HG02642 (cell line): ENCODE measurements around the gene TRAM2.
A peak's percentile ranks its signal among the peaks of the same experiment; 100 is the strongest.

Experiments
- ATAC-seq: cut with Tn5 transposase; IDR thresholded peaks from one replicate; pipeline ENCODE4 v1.9.1; 2021; ENCODE audit warnings: mild to moderate bottlenecking; ENCODE audit not compliant: unreplicated experiment, poor library complexity

Gene TRAM2

DNA sequence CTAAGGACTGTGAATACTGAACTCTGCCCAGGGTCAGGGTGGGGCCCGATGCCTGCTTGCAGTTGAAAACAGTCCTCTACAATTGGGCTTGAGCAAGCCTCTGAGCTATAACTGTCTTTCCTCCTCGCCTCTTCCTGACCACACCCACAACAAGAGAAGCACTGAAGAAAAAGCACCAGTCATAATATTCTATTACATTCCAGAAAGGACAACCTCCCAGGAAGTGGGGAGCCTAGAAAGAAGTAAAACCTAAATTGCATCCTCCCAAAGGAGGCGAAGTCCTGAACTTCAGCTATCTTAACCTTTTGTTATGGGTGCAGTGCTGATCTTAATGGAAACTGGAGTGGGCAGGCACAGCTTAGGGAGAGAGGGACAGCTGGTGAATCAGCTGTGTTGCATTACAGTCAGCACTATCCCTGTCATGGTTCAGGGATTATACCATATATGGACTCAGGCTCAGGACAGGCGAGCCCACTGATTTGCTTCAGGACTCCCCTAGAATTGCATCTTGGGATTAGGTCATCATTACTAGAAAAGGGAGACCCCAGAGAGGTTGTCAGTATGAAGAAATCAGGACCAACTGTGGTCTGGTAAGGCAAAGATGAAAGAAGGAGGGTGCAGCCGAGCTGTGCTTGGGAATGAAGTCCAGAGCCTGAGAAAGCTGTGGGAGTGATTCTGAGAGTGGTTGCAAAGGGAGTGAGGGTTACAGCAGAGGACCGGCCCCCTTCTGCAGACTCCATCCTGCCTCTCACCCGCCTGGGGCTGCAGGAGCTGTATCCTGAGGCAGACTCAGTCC lies 18.3 kb upstream of the TRAM2 start:
- ATAC-seq, result peak; percentile 84

DNA sequence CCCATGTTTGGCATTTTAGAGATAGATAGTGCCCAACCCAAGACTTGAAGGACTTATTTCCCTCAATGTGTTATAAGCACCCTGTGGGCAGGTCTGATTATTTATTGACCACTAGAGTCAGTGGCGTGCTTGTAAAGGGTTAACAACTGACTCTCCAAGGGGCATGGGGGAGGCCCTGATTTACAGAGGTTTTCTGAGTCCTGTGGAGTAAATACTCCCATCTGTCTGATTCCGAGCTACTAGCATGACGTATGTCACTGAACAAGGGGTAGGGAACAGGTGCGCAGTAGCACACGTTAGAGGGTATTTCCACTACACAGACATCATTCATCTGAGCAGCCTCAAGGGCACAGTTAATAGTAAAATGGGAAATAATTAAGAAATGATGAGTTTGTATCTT lies 17.4 kb upstream of the TRAM2 start:
- ATAC-seq, result no peak

DNA sequence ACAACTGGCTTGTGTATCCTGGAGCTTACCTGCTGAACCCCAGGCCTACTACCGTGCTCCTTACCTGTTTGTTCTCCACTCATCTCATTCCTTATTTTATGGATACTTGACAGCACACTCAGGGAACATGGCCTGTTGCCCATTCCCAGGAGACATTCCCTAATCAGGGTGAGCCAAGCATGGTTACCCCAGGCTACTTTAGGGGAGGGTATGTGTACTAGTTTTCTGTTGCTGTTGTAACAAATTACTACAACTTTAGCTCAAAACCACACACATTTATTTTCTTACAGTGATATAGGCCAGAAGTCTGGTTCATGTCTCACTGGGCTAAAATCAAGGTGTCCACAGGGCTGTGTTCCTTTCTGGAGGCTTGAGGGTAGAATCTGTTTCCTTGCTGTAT lies 15.0 kb upstream of the TRAM2 start:
- no peak for ATAC-seq

DNA sequence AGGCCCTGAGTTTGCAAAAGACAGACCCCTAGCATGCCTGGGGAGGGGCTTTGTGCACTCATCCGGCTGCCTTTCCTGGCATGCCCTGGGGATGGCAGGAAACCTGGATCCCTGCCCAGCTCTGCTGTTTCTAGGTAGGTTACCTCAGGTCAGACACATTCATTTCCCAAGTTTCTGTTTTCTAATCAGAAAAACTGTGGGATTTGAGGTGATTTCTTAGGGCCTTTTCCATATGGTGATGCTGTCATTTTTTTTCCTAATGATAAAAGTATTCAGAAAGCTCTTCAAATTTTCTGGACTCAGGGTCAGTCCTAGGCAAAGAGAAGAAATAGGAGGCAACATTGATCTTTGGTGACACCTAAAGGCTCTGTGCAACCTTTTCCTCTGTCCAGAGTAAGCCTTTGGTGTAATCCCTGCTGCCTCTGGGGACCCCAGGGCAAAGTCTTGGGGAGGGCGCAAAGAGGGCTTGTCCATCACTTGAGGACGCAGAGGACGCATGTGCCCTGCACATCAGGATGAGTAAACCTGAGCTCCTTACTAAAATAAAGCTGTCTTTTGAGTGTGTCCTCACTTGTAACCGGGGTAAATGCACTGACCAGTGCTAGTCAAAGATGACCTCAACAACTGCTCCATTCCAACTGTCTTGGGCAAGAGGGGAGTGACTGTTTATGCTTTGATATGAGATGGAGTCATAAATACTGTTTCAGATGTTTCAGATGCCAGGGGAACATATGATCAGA lies 13.5 kb upstream of the TRAM2 start:
- ATAC-seq, result no peak

DNA sequence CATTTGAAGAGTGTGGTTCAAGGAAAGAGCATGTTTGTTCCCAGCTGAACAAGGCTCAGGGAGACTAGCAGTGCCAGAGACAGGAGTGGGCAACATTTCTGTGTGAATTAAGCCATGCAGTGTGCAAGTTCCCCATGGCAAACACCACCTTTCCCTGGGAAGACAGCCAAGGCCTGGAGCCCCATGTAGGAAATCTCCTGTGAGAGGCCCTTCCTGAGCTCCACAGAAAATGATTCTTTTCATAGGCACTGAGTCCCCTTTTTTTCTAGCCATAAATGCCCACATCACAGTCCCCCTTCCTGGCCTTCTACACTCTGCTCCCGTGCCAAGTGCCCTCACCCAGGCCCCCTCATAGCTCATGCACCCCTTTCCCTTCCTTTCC lies 11.8 kb upstream of the TRAM2 start:
- ATAC-seq, result no peak

DNA sequence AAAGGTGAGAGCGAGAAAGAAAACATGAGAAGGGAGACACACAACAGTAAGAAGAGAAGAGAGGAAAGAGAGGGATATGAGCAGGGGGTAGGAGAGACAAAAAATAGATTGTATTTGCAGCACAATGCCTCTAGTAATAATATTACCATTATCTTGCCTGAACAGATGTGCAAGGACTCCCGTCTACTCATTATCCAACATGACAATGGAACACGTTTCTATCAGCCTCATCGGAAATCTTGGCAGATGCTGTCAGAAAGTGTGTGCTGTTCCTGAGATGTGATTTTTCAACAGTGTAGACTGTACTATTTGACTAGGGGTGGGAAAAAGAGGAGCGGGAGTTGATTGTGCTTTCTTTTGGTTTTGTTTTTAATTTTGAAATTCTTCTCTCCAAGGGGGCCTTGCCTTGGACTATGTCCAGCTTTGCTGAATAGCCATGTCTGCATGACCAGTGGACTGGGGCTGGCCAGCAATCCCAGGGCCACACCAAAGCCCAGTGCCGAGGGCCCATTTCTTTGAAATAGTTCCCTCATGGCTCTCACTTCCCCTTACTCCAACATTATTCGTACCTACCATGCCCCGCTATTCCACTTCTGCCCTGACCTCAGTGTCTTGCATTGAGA lies 11.3 kb upstream of the TRAM2 start:
- ATAC-seq, result no peak

DNA sequence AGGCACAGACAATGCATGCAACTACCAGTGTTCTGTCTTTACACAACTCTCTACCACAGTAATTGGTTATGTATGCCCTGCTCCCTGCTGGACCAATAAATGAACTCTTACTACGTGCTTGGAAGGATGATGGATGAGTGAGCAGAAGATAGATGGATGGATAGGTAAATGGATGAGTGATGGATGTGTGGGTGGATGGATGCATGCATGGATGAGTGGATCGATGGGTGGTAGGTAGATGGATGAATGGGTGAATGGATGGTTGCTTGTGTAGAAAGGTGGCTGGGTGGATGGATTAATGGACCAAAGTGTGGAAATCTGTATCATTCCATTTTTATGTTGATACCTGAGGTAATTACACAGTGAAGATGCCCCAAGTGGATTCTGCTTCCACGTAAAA lies 10.1 kb upstream of the TRAM2 start:
- ATAC-seq, result no peak

DNA sequence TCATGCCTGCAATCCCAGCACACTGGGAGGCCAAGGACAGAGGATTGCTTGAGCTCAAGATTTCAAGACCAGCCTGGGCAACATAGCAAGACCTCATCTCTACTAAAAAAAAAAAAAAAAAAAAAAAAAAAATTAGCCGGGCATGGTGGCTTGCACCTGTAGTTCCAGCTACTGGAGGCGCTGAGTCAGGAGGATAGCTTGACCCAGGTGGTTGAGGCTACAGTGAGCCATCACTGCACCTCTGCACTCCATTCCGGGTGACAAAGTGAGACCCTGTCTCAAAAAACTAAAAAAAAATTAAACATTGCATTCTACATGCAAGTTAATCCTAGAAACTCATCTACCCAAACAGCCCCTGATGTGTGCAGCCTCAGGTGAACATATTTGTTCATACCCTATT lies 7.3 kb upstream of the TRAM2 start:
- no peak for ATAC-seq

DNA sequence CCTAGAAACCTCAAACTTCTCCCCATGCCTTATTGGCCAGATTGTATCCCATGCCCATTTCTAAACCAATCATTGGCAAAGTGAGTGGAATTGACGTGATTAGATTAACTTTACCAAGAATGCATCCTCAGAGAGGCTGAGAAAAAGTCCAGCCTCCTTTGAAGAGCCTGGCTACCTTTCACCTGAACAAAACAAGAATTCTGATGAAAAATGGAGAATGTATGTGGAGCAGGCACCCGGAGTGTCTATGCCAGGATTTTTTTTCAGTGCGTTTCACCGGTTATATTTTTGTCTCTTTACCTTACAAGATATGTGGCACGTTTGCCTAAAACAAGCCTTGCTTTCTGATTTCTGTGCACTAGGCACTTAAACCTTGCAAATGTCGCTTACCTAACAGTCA lies 6.1 kb upstream of the TRAM2 start:
- ATAC-seq, result no peak

DNA sequence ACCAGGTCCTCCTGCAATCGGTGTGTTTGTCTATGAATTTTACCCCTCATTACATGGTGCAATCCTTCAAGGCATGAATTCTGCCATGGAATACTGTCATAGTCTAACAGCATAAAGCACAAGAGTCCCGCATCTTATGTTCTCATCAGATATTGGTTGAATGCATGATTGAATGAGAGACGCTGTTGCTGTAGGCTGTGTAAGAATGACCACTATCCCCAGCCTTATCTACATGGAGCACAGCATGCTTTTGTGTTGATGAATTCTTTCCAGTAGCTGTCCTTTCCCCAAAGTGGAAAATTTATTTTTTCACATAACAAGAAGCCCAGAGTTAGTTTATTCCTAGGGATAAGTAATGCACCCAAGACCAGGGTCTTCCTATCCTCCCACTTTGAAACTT lies 5.6 kb upstream of the TRAM2 start:
- no peak for ATAC-seq

DNA sequence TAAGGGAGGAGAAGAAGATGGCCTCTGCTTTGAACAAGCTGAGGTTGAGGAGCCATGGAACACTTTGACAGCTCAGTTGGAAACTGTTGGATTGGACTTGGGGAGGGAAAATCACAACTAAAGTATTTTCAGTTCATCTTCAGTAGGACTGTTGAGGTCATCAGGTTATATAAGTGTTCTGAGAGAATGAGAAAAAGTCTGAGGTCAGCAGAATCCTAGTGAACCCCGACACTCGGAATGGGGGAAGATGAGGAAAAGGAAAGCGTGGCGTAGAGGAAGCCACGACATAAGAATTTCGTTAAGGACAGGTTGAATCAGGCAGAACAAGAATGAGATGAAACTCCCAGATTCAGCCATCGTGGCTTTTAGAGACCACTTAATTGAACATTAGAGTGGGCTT lies 4.0 kb upstream of the TRAM2 start:
- no peak for ATAC-seq

DNA sequence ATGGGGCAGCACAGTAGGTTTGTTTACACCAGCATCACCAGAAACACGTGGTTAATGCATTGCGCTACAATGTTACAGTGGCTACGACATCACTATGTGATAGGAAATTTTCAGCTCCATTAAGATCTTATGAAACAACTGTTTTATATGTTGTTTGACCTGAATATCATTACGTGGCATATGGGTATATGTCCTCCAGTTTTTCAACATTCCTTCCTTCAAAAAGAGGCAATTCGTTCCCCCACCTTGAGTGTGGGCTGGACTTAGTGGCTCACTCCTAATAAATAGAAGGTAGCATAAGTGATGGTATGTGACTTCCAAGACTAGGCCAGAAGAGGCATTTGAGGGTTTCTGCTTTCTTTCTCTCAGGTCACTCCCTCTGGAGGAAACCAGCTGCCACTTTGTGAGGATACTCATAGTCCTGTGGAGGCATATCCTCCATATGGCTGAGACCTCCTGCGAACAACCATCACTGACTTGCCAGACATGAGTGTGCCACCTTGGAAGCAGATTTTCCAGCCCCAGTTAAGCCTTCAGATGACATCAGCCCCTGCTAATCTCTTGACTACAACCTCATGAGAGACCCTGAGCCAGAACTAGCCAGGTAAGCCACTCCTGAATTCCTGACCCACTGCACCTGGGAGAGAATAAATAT lies 2.3 kb upstream of the TRAM2 start:
- ATAC-seq, result no peak

DNA sequence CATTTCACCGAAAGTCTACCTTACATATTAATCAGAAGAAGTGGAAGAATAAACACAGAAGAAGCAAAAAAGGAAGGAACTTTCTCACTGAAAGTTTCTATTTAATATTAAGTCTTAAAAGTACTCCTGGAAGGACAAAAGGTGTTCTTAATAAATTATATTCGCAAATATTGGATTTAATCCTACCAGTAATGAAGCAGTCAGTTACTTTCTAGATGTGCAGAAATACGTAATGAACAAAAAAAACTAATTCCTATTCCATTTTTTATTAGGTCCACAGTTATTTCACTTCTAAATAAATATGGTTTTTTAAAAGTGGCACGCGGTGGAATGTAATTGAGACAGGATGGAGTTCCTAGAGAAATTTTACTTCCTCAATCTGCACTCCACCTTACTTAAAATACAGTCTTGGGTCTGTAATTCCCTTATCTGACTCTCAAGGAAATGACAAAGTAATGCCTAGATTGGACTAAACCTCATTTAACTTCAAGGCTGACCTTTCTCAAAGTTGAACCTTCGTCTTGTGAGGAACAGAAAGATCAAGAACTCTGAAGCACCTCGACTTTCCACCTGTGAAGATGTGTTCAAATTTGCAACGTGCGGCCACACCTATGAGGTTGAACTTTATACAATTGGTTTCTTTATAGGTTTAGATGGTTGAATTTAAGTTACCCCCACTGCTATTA lies 1.1 kb upstream of the TRAM2 start:
- no peak for ATAC-seq

DNA sequence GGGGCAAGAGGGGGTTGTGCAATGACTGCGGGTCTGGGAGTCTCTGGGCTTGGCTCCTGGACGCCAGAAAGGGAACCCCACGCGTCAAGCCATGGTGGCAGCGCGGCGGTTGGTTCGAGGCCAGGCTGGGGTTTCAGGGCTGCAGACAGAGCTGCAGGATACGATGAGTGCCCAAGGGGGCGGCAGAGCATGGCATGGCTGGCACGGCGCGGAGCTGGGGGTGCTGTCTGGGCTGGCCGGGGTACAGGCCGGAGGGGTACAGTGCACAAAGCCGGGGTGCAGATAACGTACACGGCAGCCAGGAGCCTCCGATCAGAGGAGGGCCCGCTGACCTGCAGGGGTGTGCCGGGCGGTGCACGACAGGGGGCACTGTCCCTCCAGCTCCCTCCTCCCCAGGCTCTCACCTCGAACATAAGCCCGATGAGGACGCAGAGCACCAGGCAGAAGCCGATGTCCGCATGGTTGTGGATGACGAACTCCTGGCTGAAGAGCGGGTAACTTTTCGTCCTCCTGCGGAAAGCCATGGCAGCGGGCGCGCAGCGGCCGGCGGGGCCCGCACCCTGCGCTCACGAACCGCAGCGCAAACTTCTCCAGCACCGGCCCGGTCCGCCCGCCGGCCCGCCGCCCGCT lies 353 bp downstream of the TRAM2 start:
- peak; percentile 70 for ATAC-seq

DNA sequence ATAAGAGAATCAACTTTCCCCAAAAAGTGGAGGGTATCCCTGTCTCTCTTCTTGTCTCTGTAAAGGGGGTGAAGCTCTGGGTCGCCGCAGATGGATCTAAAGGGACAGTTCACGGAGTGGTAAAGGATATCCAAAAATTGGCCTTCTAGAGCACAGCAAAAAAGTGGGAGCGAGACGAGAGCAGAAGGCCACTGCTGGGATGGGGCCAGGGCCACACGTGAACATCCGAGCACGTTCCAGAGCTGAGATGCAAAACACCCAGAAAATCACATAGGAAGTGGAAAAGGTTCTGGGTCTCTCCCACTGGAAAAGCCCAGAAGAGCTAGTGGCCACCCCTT lies 837 bp downstream of the TRAM2 start:
- ATAC-seq, result no peak

DNA sequence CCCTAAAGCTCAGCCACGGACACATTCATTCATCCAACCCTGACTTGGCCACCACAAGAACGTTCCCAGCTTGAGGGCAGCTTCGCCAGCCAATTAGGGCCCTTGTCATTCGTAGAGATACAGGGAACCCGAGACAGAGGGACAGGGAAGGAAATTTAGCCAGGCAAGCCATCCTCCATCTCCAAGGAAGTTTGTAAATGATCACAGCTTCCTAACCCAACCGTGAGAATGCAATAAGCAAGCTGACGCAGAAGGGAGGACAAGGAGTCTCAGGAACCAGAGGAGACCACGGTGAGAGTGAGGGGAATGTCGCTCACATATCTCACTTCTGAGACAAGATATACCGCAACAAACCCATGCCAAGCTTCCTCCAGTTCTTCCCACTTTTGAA lies 1.4 kb downstream of the TRAM2 start:
- no peak for ATAC-seq

DNA sequence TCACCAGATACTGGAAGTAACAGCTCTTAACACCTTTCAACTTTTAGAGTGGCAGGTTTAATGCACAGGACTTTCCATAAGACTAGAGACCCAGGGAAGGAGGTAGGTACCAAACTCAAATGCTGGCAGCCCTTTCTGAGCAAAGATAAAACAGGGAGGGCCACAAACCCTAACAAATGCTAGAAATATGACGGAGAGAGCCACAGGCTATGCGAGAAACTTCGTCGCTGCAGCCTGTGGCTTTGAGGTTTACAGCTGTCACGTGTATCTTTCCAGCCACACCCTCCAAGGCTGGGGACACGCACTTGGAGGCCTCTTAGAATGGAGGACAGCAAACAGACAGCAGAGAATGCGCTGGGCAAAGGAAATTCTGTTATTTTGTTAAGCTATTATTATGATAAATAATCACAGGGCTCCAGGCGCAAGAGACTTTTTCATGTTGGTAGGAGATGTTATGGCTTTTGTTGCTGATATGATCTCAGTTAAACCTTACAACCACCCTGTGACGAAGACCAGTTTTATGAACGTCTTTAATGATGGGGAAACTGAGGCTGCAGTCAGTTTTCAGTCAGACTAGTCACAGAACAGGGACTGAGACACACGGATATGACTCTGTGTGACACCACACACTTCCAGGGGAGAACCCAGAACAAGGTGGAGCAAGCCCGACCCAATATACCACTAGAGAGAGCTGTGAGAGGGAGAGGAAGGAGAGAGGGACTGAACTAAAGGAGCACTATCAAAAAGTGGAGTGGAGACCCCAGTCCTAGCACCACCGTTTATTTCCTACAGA lies 2.0 kb downstream of the TRAM2 start:
- peak; percentile 46 for ATAC-seq

DNA sequence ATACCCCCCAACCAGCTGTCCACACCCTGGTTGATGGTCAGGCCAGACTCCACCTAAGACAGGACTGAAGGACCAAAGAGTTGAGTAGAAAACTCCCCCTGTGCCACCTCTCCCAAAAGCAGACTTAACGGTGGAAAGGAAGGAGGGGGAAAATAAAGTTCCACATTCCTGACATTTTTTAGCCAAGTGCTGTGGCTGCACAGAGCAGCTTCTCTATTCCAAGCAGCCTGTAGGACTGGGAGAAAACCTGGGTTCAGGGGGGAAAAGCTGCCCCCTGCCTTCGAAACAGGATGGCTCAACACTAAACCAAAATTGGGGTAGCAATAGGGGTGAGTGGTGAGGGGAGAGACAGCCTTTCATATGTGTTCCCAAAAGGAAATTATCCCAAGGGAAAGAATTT lies 3.6 kb downstream of the TRAM2 start:
- ATAC-seq, result no peak

DNA sequence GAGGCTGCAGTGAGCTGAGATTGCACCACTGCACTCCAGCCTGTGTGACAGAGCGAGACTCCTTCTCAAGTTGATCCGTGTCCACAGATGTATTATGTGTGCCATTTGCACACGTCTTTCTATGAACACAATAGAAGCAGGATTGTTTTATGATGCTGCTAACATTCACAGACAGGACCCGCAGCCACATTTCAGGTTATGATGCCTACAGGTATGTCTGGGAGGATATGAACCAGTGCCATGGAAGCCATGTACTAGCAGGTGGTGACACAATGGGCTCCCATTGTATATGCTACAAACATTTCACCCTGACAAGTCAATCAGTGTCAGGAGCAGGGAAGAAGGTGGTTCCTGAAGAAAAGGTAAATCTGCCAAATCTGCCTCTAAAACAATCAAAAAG lies 4.3 kb downstream of the TRAM2 start:
- ATAC-seq, result no peak
